OCI-LY1 (cell line): ENCODE results near the gene PPP1R2.

Experiments
- H2AFZ ChIP-seq: fragments of 200-600 bp; sonication (generic), shearing (Covaris generic); 2 replicates; pipeline ENCODE4 v1.6.0; 2014; ENCODE audit warnings: antibody characterized with exemption, mild to moderate bottlenecking, low read length
- H3F3A ChIP-seq: fragments of 200-600 bp; sonication (generic), shearing (Covaris generic); 2 replicates; pipeline ENCODE4 v1.6.0; 2014; ENCODE audit warnings: mild to moderate bottlenecking, antibody characterized with exemption, low read length, moderate library complexity; ENCODE audit not compliant: insufficient read depth
- H3K27ac ChIP-seq: fragments of 200-600 bp; sonication (generic); 2 replicates; pipeline ENCODE4 v1.5.1; 2014; ENCODE audit warnings: low read length, mixed run types, mild to moderate bottlenecking, low read depth; ENCODE audit not compliant: poor library complexity, severe bottlenecking
- H3K27me3 ChIP-seq: fragments of 200-600 bp; sonication (generic); 2 replicates; pipeline ENCODE4 v1.6.0; 2014; ENCODE audit warnings: antibody characterized with exemption, mild to moderate bottlenecking, low read length, moderate library complexity; ENCODE audit not compliant: insufficient read depth
- H3K36me3 ChIP-seq: fragments of 200-600 bp; sonication (generic); 2 replicates; pipeline ENCODE4 v1.6.1; 2014; ENCODE audit warnings: mild to moderate bottlenecking, antibody characterized with exemption, low read length, moderate library complexity, mixed read lengths; ENCODE audit not compliant: insufficient read depth
- H3K4me1 ChIP-seq: fragments of 200-600 bp; sonication (generic); 2 replicates; pipeline ENCODE4 v1.5.1; 2014; ENCODE audit warnings: mild to moderate bottlenecking, low read length, moderate library complexity; ENCODE audit not compliant: insufficient read depth, severe bottlenecking
- H3K4me2 ChIP-seq: fragments of 200-600 bp; sonication (generic), shearing (Covaris generic); 2 replicates; pipeline ENCODE4 v1.6.1; 2014; ENCODE audit warnings: low read length
- H3K4me3 ChIP-seq: fragments of 200-600 bp; sonication (generic); 2 replicates; pipeline ENCODE4 v1.5.1; 2014; ENCODE audit warnings: low read length, low read depth, mild to moderate bottlenecking, mixed read lengths; ENCODE audit not compliant: poor library complexity, severe bottlenecking
- H3K79me2 ChIP-seq: fragments of 200-600 bp; shearing (Covaris generic); 2 replicates; pipeline ENCODE4 v1.6.1; 2016; ENCODE audit warnings: mixed run types, low read length, mixed read lengths; ENCODE audit not compliant: insufficient read depth
- H3K9ac ChIP-seq: fragments of 200-600 bp; sonication (generic), shearing (Covaris generic); 2 replicates; pipeline ENCODE4 v1.6.1; 2014; ENCODE audit warnings: mild to moderate bottlenecking, low read length, mixed read lengths
- H3K9me2 ChIP-seq: fragments of 200-600 bp; sonication (generic), shearing (Covaris generic); 2 replicates; pipeline ENCODE4 v1.6.1; 2014; ENCODE audit warnings: low read depth, mild to moderate bottlenecking, low read length, mixed read lengths
- H3K9me3 ChIP-seq: fragments of 200-600 bp; shearing (Covaris generic); 2 replicates; pipeline ENCODE4 v1.6.1; 2014; ENCODE audit warnings: low read length, mixed read lengths
- H4K20me1 ChIP-seq: fragments of 200-600 bp; sonication (generic), shearing (Covaris generic); 2 replicates; pipeline ENCODE4 v1.6.0; 2016; ENCODE audit warnings: mild to moderate bottlenecking, low read length; ENCODE audit not compliant: insufficient read depth
- CTCF ChIP-seq: fragments of 200-600 bp; sonication (generic), shearing (Covaris generic); IDR thresholded peaks from 2 replicates; pipeline ENCODE4 v1.5.1; 2017; ENCODE audit warnings: mild to moderate bottlenecking, antibody characterized with exemption, low read length, moderate library complexity, mixed read lengths
- EZH2 ChIP-seq: fragments of 200-600 bp; sonication (generic), shearing (Covaris generic); IDR thresholded peaks from 2 replicates; pipeline ENCODE4 v1.8.0; 2017; ENCODE audit warnings: borderline replicate concordance, mixed run types, mild to moderate bottlenecking, antibody characterized with exemption, low read length, moderate library complexity, mixed read lengths

Gene PPP1R2

GRCh38 chr3:195587824-195588223, 44.7 kb upstream of the PPP1R2 start:
- Histone ChIP-seq H3K4me1 (no peaks in the 10 kb centered on the region), H3K9me2 (no peaks in the 10 kb centered on the region), H2AFZ (no peak overlapping the region), H3K9me3 (no peaks in the 10 kb centered on the region), H3K9ac (no peak overlapping the region), H3K27ac (no peak overlapping the region), H3K36me3 (no peaks in the 10 kb centered on the region), H3F3A (no peaks in the 10 kb centered on the region), H3K79me2 (no peaks in the 10 kb centered on the region), H3K4me2 (no peak overlapping the region), H3K4me3 (no peak overlapping the region), H3K27me3 (peaks cover 12% of the 10 kb centered on the region), H4K20me1 (no peaks in the 10 kb centered on the region)
- TF ChIP-seq CTCF (no peak), EZH2 (no peak)

DNA sequence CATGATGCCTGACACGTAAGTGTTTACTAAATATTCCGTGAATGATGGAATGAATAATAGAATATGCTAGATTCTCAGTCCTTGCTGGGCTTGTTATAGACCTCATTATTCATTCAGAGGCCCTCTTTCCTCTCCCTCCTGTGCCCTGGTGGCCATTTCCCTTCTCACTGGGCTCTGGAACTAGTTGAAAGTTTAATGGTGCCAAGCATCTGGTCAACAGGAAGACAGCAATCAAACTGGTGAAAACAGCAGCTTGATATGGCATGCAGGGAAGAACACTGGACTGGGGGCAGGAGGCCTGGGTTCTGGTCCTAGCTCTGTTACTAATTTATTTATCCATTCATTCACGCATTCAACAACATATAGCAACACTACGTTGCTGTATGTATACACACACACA, 44.3 kb upstream of the PPP1R2 start:
- Histone ChIP-seq H3K4me1 (no peaks in the 10 kb centered on the region), H3K9ac (no peak overlapping the region), H3K27me3 (peaks cover 12% of the 10 kb centered on the region), H4K20me1 (no peaks in the 10 kb centered on the region), H2AFZ (no peak overlapping the region), H3K4me2 (no peak overlapping the region), H3K9me2 (no peaks in the 10 kb centered on the region), H3K79me2 (no peaks in the 10 kb centered on the region), H3K27ac (no peak overlapping the region), H3K4me3 (no peak overlapping the region), H3K9me3 (no peaks in the 10 kb centered on the region), H3F3A (no peaks in the 10 kb centered on the region), H3K36me3 (no peaks in the 10 kb centered on the region)
- no peak for TF ChIP-seq EZH2
- no peak for TF ChIP-seq CTCF

- Histone ChIP-seq H3K27ac (no peak overlapping the region), H2AFZ (no peak overlapping the region), H3K79me2 (no peaks in the 10 kb centered on the region), H3K4me1 (no peaks in the 10 kb centered on the region), H3K9ac (no peak overlapping the region), H4K20me1 (no peaks in the 10 kb centered on the region), H3K9me3 (no peaks in the 10 kb centered on the region), H3K36me3 (no peaks in the 10 kb centered on the region), H3K9me2 (no peaks in the 10 kb centered on the region), H3K4me2 (no peak overlapping the region), H3K4me3 (no peak overlapping the region), H3K27me3 (peaks cover 12% of the 10 kb centered on the region; the same call in 1 of the 2 replicates), H3F3A (no peaks in the 10 kb centered on the region)
- TF ChIP-seq CTCF, result no peak
Observed at GRCh38 chr3:195584543-195584870, 41.4 kb upstream of the PPP1R2 start.
